Natural killer cell (primary cell): ENCODE data around the gene CHRNG. TPM values are rescaled to one million over a fixed set of nuclear protein-coding genes. Genes with fewer than 3 reads are reported as not detected.
"Not testable (repeated sequence)": the region's sequence is repeated elsewhere in the genome, so short reads cannot be mapped to it uniquely, and the experiment has no call there.

Experiments
- ATAC-seq, 3 donors: fragments of 150-1000 bp in 2 of 3; fragments of 200-7000 bp in 1 of 3; cut with Tn5 transposase; 1 replicate in 1 of 3; 2 replicates in 2 of 3; pipeline ENCODE4 v1.10.0; 2021; ENCODE audit warnings: mild to moderate bottlenecking in 2 of 3, moderate library complexity in 2 of 3
- DNase-seq, 2 donors: peaks; one replicate each; pipeline versions ENCODE4 v3.0.0 to v3.0.0-alpha.2; 2013 to 2021; ENCODE audit warnings: mixed read lengths in 1 of 2
- H3K27ac ChIP-seq: one replicate; pipeline ENCODE4 v1.5.1; 2013; ENCODE audit warnings: mild to moderate bottlenecking, low read length
- H3K27me3 ChIP-seq: one replicate; pipeline ENCODE4 v1.6.1; 2013; ENCODE audit warnings: low read length; ENCODE audit not compliant: control insufficient read depth, insufficient read depth
- H3K36me3 ChIP-seq: one replicate; pipeline ENCODE4 v1.6.1; 2013; ENCODE audit warnings: low read length; ENCODE audit not compliant: control insufficient read depth, insufficient read depth
- H3K4me1 ChIP-seq: one replicate; pipeline ENCODE4 v1.6.1; 2013; ENCODE audit warnings: low read length; ENCODE audit not compliant: control insufficient read depth, insufficient read depth
- H3K4me3 ChIP-seq: one replicate; pipeline ENCODE4 v1.5.1; 2013; ENCODE audit warnings: low read length
- H3K9me3 ChIP-seq: one replicate; pipeline ENCODE4 v1.6.1; 2013; ENCODE audit warnings: low read length; ENCODE audit not compliant: control insufficient read depth, insufficient read depth
- H3K27ac Mint-ChIP-seq, 2 donors: one replicate each; pipeline ENCODE4 v1.8.0; 2022; ENCODE audit warnings: mild to moderate bottlenecking in 2 of 2, mixed read lengths in 2 of 2, moderate library complexity in 1 of 2
- H3K27me3 Mint-ChIP-seq, 2 donors: one replicate each; pipeline ENCODE4 v1.8.0; 2022; ENCODE audit warnings: low read depth in 2 of 2, mixed read lengths in 2 of 2
- H3K36me3 Mint-ChIP-seq: one replicate; pipeline ENCODE4 v1.8.0; 2022; ENCODE audit warnings: mixed read lengths
- H3K4me1 Mint-ChIP-seq, 2 donors: one replicate each; pipeline ENCODE4 v1.8.0; 2022; ENCODE audit warnings: mixed read lengths in 2 of 2
- H3K4me3 Mint-ChIP-seq: one replicate; pipeline ENCODE4 v1.8.0; 2022; ENCODE audit warnings: mild to moderate bottlenecking, moderate library complexity, mixed read lengths
- H3K9me3 Mint-ChIP-seq, 2 donors: one replicate each; pipeline ENCODE4 v1.8.0; 2022; ENCODE audit warnings: mixed read lengths in 2 of 2
- WGBS: methylation state at CpG from one replicate; pipeline ENCODE4 v1.1.7; 2013; ENCODE audit warnings: missing lambda C conversion rate; ENCODE audit not compliant: insufficient coverage; 5-methylcytosine and 5-hydroxymethylcytosine counted together
- intact Hi-C: fragments of 100-400 bp; cut with micrococcal nuclease; formaldehyde crosslinking; loops from one replicate; pipeline ENCODE4 v1.14.2; 2022
- total RNA-seq, 4 donors: library from RNA; stranded (reverse); fragments of 120-200 nt in 1 of 4; gene quantifications; one replicate each; pipeline versions ENCODE4 v1.2.3 to v1.2.4, GENCODE V29; 2013 to 2022
- TF ChIP-seq, protein P1 (sequence below): fragments of 200-600 bp; IDR thresholded peaks from one replicate; pipeline ENCODE4 v1.8.0; 2022; ENCODE audit warnings: antibody characterized with exemption

CHRNG gene
- total RNA-seq, 3 donors from 2014 or later (not counting 1 experiment from before 2014, with no cell fraction given) = not detected

DNA sequence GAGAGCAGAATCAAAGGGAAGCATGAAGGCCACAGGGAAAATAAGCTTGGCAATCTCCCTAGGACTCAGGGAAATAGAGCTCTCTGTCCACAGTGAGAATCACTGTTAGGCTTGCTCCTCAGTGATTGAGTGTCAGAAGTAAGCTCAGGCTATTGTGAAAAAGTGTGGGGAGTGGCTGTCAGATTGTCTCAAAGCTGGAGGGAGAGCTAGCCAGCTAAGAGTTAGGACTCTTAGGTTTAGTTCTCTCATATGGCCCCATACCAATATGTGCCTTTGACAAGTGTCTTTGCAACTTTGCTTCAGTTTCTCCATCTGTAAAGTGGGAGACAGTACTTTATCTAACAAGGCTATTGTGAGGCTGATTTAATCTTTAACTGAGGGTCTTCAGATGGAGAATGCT, 28.2 kb downstream of the CHRNG start:
- no peaks in the 10 kb centered on the region for H3K4me1 ChIP-seq
- no peak overlapping the region for H3K27ac ChIP-seq
- DNase-seq (no peak), ATAC-seq (no peak)
- H3K27me3 Mint-ChIP-seq = no peaks in the 10 kb centered on the region
- H3K4me3 Mint-ChIP-seq = no peak overlapping the region
- H3K36me3 ChIP-seq = peaks cover 76% of the 10 kb centered on the region
- H3K27ac Mint-ChIP-seq = no peak overlapping the region
- intact Hi-C loops = no loop called here
- H3K27me3 ChIP-seq = no peaks in the 10 kb centered on the region
- peaks cover 7 to 14% of the 10 kb centered on the region in 2 donors for H3K4me1 Mint-ChIP-seq
- peaks cover 18% of the 10 kb centered on the region for H3K36me3 Mint-ChIP-seq
- no peak overlapping the region for H3K4me3 ChIP-seq
- no peaks in the 10 kb centered on the region for H3K9me3 ChIP-seq
- TF ChIP-seq, protein P1, sequence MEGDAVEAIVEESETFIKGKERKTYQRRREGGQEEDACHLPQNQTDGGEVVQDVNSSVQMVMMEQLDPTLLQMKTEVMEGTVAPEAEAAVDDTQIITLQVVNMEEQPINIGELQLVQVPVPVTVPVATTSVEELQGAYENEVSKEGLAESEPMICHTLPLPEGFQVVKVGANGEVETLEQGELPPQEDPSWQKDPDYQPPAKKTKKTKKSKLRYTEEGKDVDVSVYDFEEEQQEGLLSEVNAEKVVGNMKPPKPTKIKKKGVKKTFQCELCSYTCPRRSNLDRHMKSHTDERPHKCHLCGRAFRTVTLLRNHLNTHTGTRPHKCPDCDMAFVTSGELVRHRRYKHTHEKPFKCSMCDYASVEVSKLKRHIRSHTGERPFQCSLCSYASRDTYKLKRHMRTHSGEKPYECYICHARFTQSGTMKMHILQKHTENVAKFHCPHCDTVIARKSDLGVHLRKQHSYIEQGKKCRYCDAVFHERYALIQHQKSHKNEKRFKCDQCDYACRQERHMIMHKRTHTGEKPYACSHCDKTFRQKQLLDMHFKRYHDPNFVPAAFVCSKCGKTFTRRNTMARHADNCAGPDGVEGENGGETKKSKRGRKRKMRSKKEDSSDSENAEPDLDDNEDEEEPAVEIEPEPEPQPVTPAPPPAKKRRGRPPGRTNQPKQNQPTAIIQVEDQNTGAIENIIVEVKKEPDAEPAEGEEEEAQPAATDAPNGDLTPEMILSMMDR = no peak
- no peaks in the 10 kb centered on the region for H3K9me3 Mint-ChIP-seq

GRCh38 chr2:232568161-232568560, 28.7 kb downstream of the CHRNG start:
- TF ChIP-seq, protein P1 = no peak
- H3K27me3 Mint-ChIP-seq = no peaks in the 10 kb centered on the region

GRCh38 chr2:232569541-232569940, 30.0 kb downstream of the CHRNG start:
- TF ChIP-seq, protein P1 = no peak
- Mint-ChIP-seq H3K4me1 (peaks cover 5 to 7% of the 10 kb centered on the region in 2 donors), H3K4me3 (no peak overlapping the region), H3K36me3 (peaks cover 18% of the 10 kb centered on the region), H3K9me3 (no peaks in the 10 kb centered on the region), H3K27ac (no peak overlapping the region), H3K27me3 (no peaks in the 10 kb centered on the region)
- no peak overlapping the region for H3K4me3 ChIP-seq
- 98% methylated on average over 9 of the region's 9 CpGs for WGBS
- intact Hi-C loops = no loop called here
- no peak for DNase-seq
- H3K36me3 ChIP-seq = peaks cover 77% of the 10 kb centered on the region
- H3K27ac ChIP-seq = no peak overlapping the region
- no peak for ATAC-seq
- H3K4me1 ChIP-seq = no peaks in the 10 kb centered on the region
- no peaks in the 10 kb centered on the region for H3K27me3 ChIP-seq
- no peaks in the 10 kb centered on the region for H3K9me3 ChIP-seq

More at GRCh38 chr2:232568161-232568560, 28.7 kb downstream of the CHRNG start:
- Histone ChIP-seq H3K4me3 (no peak overlapping the region), H3K27ac (no peak overlapping the region), H3K4me1 (no peaks in the 10 kb centered on the region), H3K9me3 (no peaks in the 10 kb centered on the region), H3K27me3 (no peaks in the 10 kb centered on the region), H3K36me3 (peaks cover 76% of the 10 kb centered on the region)
- Mint-ChIP-seq H3K36me3 (peaks cover 18% of the 10 kb centered on the region), H3K4me1 (peaks cover 7 to 9% of the 10 kb centered on the region in 2 donors), H3K27ac (no peak overlapping the region), H3K4me3 (no peak overlapping the region), H3K9me3 (no peaks in the 10 kb centered on the region)
- ATAC-seq (no peak), DNase-seq (no peak)
- 78% methylated on average over 3 of the region's 5 CpGs for WGBS
- intact Hi-C loops = no loop called here

- H3K27me3 Mint-ChIP-seq, H3K9me3 Mint-ChIP-seq, H3K27me3 ChIP-seq, H3K4me3 ChIP-seq, H3K9me3 ChIP-seq, ATAC-seq, intact Hi-C loops, H3K27ac ChIP-seq, H3K27ac Mint-ChIP-seq, DNase-seq, H3K4me1 Mint-ChIP-seq, H3K4me3 Mint-ChIP-seq, H3K4me1 ChIP-seq: not testable (repeated sequence)
- H3K36me3 Mint-ChIP-seq = peaks cover 18% of the 10 kb centered on the region
- WGBS = 97% methylated on average over 6 of the region's 6 CpGs
- peaks cover 77% of the 10 kb centered on the region for H3K36me3 ChIP-seq
Measured at GRCh38 chr2:232570481-232570880, 31.0 kb downstream of the CHRNG start.
